Measurements from ENCODE around the gene PLEK.
A peak's percentile ranks its signal among the peaks of the same experiment; 100 is the strongest.
"Not testable (repeated sequence)": the region's sequence is repeated elsewhere in the genome, so short reads cannot be mapped to it uniquely, and the experiment has no call there.

PLEK gene

GRCh38 chr2:68356599-68357239, 8.4 kb upstream of the PLEK start:
- no peak for DNase-seq

- peak; percentile 42 for DNase-seq
These were observed 7.3 kb upstream of the PLEK start for GRCh38 chr2:68357605-68358337.

GRCh38 chr2:68359889-68360288, 5.2 kb upstream of the PLEK start:
- no peak for DNase-seq

- peak; percentile 85 for DNase-seq
These were observed 3.0 kb upstream of the PLEK start for GRCh38 chr2:68362069-68362468.

- DNase-seq: no peak
These were observed 2.3 kb upstream of the PLEK start for GRCh38 chr2:68362749-68363148.

- no peak for DNase-seq
These were observed 1.4 kb upstream of the PLEK start for GRCh38 chr2:68363721-68364120.

GRCh38 chr2:68366083-68366560, 1.0 kb downstream of the PLEK start:
- peak; percentile 43 for DNase-seq

- no peak for DNase-seq
These were observed 3.0 kb downstream of the PLEK start for GRCh38 chr2:68367953-68368653.

- no peak for DNase-seq
These were observed 3.7 kb downstream of the PLEK start for GRCh38 chr2:68368654-68369336.

- no peak for DNase-seq
These were observed 4.3 kb downstream of the PLEK start for GRCh38 chr2:68369337-68369734.

- no peak for DNase-seq
These were observed 6.1 kb downstream of the PLEK start for GRCh38 chr2:68371138-68371537.

- peak; percentile 40 for DNase-seq
These were observed 6.5 kb downstream of the PLEK start for GRCh38 chr2:68371581-68371980.

- DNase-seq: no peak
These were observed 7.4 kb downstream of the PLEK start for GRCh38 chr2:68372485-68372884.

- DNase-seq: no peak
These were observed 9.1 kb downstream of the PLEK start for GRCh38 chr2:68374184-68374583.

GRCh38 chr2:68375582-68375981, 10.5 kb downstream of the PLEK start:
- no peak for DNase-seq

- no peak for DNase-seq
These were observed 12.2 kb downstream of the PLEK start for GRCh38 chr2:68377137-68377780.

- DNase-seq: not testable (repeated sequence)
These were observed 13.7 kb downstream of the PLEK start for GRCh38 chr2:68378779-68379178.

GRCh38 chr2:68379184-68379708, 14.2 kb downstream of the PLEK start:
- DNase-seq: peak; percentile 66

GRCh38 chr2:68383778-68384177, 18.7 kb downstream of the PLEK start:
- no peak for DNase-seq

- no peak for DNase-seq
These were observed 19.5 kb downstream of the PLEK start for GRCh38 chr2:68384485-68385107.

GRCh38 chr2:68385220-68385906, 20.3 kb downstream of the PLEK start:
- peak; percentile 63 for DNase-seq
